ENCODE data around the gene IL27RA.

Gene IL27RA

GRCh38 chr19:13985771-13986347, 45.7 kb upstream of the IL27RA start:
- H3K4me3 ChIP-seq (ENCODE audit: low read depth, low read length), result no peak overlapping the region
- TF ChIP-seq, protein P1, sequence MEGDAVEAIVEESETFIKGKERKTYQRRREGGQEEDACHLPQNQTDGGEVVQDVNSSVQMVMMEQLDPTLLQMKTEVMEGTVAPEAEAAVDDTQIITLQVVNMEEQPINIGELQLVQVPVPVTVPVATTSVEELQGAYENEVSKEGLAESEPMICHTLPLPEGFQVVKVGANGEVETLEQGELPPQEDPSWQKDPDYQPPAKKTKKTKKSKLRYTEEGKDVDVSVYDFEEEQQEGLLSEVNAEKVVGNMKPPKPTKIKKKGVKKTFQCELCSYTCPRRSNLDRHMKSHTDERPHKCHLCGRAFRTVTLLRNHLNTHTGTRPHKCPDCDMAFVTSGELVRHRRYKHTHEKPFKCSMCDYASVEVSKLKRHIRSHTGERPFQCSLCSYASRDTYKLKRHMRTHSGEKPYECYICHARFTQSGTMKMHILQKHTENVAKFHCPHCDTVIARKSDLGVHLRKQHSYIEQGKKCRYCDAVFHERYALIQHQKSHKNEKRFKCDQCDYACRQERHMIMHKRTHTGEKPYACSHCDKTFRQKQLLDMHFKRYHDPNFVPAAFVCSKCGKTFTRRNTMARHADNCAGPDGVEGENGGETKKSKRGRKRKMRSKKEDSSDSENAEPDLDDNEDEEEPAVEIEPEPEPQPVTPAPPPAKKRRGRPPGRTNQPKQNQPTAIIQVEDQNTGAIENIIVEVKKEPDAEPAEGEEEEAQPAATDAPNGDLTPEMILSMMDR (IDR thresholded peaks at IDR 0.05; ENCODE audit: low read depth, low read length), result no peak

- no peak overlapping the region for H3K4me3 ChIP-seq (ENCODE audit: low read depth, low read length)
- TF ChIP-seq, protein P1 (IDR thresholded peaks at IDR 0.05; ENCODE audit: low read depth, low read length), result no peak
Measured at GRCh38 chr19:13986348-13986904, 45.1 kb upstream of the IL27RA start.

DNA sequence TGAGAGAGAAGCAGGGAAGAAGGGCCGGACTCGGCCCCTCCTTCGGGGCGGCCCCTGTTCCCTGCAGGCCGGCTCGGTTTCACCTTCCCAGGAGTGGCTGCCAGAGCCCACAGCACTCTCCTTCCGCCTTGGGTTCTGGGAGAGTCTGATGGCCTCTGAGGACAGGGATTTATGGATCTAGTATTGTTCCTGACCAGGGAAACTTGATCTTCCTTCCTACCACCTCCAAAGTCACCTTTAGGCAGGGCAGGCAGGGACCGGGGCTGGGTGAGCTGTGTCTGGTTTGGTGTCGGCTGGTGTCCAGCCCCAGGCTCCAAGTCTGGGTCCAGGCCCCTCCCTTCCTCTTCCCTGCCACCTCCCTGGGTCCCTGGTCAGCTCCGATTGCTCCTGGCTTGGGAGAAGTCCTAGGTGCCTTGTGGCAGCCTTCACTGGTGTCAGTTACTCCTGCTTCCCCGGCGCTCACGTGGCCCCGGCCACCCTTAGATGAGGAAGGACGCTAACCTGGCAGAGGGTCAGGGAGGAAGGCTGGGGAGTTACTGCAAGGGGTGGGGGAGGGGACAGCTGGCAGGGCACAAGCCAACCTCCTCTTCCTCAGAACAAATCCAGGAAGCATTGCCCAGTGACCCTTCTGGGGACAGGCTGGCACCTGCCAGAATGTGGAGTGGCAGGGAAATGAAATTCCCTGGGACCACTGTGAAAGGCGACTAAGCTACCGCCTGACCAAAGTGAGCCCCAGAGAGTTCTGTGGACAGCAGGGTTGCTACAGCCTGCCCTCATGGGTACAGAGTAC, 44.3 kb upstream of the IL27RA start:
- no peak overlapping the region for H3K4me3 ChIP-seq (ENCODE audit: low read depth, low read length)
- TF ChIP-seq, protein P1 (IDR thresholded peaks at IDR 0.05; ENCODE audit: low read depth, low read length), result no peak

GRCh38 chr19:13989487-13989886, 42.1 kb upstream of the IL27RA start:
- TF ChIP-seq, protein P1 (IDR thresholded peaks at IDR 0.05; ENCODE audit: low read depth, low read length), result no peak
- no peak overlapping the region for H3K4me3 ChIP-seq (ENCODE audit: low read depth, low read length)

DNA sequence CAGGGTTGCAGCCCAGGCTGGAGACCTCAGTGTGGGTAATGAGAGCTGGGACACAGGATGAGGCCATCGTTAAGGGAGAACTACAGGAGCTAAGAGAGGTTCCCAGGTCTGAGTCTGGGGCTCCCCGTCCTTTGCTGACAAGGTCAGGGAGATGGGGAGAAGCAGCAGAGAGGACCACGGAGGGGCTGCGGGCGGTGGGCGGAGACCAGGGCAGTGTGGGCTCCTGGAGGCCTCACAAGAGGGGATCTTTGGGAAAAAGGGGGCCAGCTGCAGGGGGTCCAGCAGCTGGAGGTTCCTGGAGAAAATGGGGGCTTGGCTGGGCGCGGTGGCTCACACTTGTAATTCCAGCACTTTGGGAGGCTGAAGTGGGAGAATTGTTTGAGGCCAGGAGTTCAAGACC, 41.5 kb upstream of the IL27RA start:
- no peak overlapping the region for H3K4me3 ChIP-seq (ENCODE audit: low read depth, low read length)
- TF ChIP-seq, protein P1 (IDR thresholded peaks at IDR 0.05; ENCODE audit: low read depth, low read length), result no peak

DNA sequence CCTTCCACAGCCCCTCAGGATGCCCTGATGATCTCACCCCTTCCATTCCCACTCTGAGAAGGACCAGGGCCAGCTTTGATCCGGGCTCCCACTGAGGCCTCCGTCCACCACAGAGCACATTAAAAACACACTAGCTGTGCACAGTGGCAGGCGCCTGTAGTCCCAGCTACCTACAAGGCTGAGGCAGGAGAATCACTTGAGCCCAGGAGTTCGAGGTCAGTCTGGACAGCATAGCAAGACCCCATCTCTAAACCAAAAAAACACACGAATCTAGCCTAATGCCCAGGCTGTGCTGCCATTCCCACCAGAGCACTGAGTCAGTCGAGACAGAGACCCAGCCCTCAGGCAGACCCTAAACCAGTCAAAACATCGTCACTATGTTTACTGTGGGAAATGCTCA, 39.5 kb upstream of the IL27RA start:
- no peak overlapping the region for H3K4me3 ChIP-seq (ENCODE audit: low read depth, low read length)
- TF ChIP-seq, protein P1 (IDR thresholded peaks at IDR 0.05; ENCODE audit: low read depth, low read length), result no peak

Measured in WI38 (cell line).